ENCODE data around the gene ALOX5.
"Not testable (repeated sequence)": the region's sequence is repeated elsewhere in the genome, so short reads cannot be mapped to it uniquely, and the experiment has no call there.

Gene ALOX5

DNA sequence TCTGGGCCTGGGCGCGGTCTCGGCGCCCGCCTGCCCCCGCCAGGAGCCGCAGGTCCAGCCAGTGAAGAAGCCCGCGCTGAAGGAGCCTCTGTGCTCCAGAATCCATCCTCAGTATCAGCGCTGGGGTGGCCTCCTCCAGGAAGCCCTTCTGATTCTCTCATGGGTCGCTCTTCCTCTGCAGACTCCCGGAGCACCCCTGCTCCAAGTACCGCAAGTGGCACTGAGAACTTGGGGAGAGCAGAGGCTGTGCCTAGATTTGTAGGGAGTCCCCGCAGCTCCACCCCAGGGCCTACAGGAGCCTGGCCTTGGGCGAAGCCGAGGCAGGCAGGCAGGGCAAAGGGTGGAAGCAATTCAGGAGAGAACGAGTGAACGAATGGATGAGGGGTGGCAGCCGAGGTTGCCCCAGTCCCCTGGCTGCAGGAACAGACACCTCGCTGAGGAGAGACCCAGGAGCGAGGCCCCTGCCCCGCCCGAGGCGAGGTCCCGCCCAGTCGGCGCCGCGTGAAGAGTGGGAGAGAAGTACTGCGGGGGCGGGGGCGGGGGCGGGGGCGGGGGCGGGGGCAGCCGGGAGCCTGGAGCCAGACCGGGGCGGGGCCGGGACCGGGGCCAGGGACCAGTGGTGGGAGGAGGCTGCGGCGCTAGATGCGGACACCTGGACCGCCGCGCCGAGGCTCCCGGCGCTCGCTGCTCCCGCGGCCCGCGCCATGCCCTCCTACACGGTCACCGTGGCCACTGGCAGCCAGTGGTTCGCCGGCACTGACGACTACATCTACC lies at the start of gene ALOX5:
TSS of gene ALOX5 (plus strand) at position 641 of the 774 bp plus-strand sequence. CDS start at position 705, 64 bp downstream.
- peak within 1 kb of the TSS; percentile 53; the same call in 1 of the 2 replicates for H3K27ac ChIP-seq
- TF ChIP-seq, protein P1, sequence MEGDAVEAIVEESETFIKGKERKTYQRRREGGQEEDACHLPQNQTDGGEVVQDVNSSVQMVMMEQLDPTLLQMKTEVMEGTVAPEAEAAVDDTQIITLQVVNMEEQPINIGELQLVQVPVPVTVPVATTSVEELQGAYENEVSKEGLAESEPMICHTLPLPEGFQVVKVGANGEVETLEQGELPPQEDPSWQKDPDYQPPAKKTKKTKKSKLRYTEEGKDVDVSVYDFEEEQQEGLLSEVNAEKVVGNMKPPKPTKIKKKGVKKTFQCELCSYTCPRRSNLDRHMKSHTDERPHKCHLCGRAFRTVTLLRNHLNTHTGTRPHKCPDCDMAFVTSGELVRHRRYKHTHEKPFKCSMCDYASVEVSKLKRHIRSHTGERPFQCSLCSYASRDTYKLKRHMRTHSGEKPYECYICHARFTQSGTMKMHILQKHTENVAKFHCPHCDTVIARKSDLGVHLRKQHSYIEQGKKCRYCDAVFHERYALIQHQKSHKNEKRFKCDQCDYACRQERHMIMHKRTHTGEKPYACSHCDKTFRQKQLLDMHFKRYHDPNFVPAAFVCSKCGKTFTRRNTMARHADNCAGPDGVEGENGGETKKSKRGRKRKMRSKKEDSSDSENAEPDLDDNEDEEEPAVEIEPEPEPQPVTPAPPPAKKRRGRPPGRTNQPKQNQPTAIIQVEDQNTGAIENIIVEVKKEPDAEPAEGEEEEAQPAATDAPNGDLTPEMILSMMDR (conservative IDR thresholded peaks at IDR 0.05): no peak

DNA sequence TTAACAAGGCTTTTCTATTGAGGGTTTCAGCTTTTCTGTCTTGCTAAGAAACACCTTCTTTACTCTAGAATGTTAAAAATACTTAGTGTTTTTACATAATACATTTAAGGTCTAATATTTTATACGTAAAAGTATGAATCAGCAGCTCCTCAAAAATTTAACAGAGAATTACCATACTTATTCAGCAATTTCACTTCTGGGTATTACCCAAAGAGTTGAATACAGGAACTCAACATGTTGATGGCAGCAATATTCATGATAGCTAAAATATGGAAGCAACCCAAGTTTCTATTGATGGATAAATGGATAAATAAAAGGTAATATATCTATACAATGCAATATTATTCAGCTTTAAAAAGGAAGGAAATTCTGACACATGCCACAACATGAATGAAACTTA lies 48.9 kb upstream of the ALOX5 start:
- H3K27ac ChIP-seq: no peak overlapping the region
- TF ChIP-seq, protein P1 (conservative IDR thresholded peaks at IDR 0.05): no peak

DNA sequence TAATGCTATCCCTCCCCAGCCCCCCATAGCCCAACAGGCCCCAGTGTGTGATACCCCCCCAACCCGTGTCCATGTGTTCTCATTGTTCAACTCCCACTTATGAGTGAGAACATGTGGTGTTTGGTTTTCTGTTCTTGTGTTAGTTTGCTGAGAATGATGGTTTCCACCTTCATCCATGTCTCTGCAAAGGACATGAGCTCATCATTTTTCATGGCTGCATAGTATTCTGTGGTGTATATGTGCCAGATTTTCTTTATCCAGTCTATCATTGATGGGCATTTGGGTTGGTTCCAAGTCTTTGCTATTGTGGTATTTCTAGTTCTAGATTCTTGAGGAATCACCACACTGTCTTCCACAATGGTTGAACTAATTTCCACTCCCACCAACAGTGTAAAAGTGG lies 47.2 kb upstream of the ALOX5 start:
- H3K27ac ChIP-seq: not testable (repeated sequence)

DNA sequence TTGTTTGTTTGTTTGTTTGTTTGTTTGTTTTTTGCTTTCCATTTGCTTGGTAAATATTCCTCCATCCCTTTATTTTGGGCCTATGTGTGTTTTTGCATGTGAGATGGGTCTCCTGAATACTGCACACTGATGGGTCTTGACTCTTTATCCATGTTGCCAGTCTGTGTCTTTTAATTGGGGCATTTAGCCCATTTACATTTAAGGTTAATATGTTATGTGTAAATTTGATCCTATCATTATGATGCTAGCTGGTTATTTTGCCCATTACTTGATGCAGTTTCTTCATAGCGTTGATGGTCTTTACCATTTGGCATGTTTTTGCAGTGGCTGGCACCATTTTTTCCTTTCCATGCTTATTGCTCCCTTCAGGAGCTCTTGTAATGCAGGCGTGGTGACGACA lies 42.2 kb upstream of the ALOX5 start:
- H3K27ac ChIP-seq: not testable (repeated sequence)

DNA sequence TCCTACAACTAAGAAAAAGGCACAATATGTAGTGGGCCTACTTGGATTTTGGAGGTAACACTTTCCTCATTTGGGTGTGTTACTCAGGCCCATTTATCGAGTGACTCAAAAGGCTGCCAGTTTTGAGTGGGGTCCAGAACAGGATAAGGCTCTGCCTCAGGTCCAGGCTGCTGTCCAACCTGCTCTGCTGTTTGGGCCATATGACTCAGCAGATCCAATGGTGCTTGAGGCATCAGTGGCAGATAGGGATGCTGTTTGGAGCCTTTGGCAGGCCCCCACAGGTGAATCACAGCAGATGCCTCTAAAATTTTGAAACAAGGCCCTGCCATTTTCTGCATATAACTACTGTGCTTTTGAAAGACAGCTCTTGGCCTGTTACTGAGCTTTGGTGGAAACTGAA lies 34.1 kb upstream of the ALOX5 start:
- no peak overlapping the region for H3K27ac ChIP-seq
- TF ChIP-seq, protein P1 (conservative IDR thresholded peaks at IDR 0.05): no peak

DNA sequence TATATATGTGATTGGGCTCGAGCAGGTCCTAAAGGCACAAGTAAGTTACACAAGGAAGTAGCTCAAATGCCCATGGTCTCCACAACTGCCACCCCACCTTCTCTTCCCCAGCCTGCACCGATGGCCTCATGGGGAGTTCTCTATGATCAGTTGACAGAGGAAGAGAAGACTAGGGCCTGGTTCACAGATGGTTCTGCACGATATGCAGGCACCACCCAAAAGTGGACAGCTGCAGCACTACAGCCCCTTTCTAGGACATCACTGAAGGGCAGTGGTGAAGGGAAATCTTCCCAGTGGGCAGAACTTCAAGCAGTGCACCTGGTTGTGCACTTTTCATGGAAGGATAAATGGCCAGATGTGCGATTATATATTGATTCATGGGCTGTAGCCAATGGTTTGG lies 33.6 kb upstream of the ALOX5 start:
- H3K27ac ChIP-seq: not testable (repeated sequence)

DNA sequence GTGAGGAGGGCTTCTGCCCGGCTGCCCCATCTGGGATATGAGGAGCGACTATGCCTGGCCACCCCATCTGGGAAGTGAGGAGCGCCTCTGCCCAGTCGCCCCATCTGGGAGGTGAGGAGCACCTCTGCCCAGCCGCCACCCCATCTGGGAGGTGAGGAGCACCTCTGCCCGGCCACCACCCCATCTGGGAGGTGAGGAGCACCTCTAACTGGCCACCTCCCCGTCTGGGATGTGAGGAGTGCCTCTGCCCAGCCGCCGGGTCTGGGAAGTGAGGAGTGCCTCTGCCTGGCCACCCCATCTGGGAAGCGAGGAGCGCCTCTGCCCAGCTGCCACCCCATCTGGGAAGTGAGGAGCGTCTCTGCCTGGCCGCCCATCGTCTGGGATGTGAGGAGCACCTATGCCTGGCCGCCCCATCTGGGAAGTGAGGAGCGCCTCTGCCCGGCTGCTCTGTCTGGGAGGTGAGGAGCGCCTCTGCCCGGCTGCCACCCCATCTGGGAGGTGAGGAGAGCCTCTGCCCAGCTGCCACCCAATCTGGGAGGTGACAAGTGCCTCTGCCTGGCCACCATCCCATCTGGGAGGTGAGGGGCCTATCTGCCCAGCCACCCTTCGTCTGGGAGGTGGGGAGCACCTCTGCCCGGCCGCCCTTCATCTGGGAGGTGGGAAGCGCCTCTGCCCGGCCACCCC lies 27.2 kb upstream of the ALOX5 start:
- H3K27ac ChIP-seq: not testable (repeated sequence)

DNA sequence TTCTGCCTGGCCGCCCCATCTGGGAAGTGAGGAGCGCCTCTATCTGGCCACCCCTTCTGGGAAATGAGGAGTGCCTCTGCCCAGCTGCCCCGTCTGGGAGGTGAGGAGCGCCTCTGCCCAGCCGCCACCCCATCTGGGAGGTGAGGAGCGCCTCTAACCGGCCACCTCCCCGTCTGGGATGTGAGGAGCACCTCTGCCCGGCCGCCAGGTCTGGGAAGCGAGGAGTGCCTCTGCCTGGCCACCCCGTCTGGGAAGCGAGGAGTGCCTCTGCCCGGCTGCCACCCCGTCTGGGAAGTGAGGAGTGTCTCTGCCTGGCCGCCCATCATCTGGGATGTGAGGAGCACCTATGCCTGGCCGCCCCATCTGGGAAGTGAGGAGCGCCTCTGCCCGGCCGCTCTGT lies 26.6 kb upstream of the ALOX5 start:
- not testable (repeated sequence) for H3K27ac ChIP-seq

DNA sequence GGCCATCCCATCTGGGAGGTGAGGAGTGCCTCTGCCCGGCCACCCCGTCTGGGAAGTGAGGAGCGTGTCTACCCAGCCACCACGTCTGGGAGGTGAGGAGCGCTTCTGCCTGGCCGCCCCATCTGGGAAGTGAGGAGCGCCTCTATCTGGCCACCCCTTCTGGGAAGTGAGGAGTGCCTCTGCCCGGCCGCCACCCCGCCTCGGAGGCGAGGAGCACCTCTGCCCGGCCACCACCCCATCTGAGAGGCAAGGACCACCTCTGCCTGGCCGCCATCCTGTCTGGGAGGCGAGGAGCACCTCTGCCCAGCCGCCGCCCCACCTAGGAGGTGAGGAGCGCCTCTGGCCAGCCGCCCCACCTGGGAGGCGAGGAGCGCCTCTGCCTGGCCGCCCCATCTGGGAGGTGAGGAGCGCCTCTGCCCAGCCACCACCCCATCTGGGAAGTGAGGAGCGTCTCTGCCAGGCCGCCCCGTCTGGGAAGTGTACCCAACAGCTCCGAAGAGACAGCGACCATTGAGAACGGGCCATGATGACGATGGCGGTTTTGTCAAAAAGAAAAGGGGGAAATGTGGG lies 25.7 kb upstream of the ALOX5 start:
- H3K27ac ChIP-seq: not testable (repeated sequence)

DNA sequence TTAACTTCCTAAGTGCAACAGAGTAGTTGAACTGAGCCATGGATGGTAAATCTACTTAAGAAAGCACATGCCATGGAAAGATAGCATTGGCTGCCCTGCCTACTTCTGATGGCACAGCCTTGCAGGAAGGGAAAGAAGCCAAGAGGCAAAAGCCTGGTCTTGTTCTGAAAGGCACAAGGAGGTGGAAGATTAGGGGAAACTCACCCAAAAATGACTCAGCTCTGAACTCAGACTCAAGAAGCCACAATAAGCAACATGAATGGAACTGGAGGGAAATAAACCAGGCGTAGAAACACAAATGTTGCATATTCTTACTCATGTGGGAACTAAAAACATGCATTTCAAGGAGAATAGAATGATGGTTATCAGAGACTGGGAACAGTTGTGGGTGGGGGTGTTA lies 20.8 kb upstream of the ALOX5 start:
- no peak overlapping the region for H3K27ac ChIP-seq

More for the DNA sequence above, 20.8 kb upstream of the ALOX5 start:
- TF ChIP-seq, protein P1 (conservative IDR thresholded peaks at IDR 0.05): no peak

Data from VCaP (cell line).